ENCODE data around the gene MARCKS.
"Not testable (repeated sequence)": the region's sequence is repeated elsewhere in the genome, so short reads cannot be mapped to it uniquely, and the experiment has no call there.

DNA sequence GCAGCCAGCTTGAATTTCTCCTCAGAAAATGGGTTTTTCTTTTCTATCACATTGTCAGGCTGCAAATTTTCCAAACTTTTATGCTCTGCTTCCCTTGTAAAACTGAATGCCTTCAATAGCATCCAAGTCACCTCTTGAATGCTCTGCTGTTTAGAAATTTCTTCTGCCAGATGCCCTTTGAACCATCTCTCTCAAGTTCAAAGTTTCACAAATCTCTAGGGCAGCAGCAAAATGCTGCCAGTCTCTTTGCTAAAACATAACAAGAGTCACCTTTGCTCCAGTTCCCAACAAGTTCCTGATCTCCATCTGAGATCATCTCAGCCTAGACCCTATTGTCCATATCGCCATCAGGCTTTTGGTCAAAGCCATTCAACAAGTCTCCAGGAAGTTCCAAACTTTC, 53.1 kb downstream of the MARCKS start:
- TF ChIP-seq CTCF (IDR thresholded peaks at IDR 0.05); ZFX (IDR thresholded peaks at IDR 0.05; ENCODE audit: borderline replicate concordance): not testable (repeated sequence)
